ENCODE measurements around the gene INPP5D.

GRCh38 chr2:233105156-233105895 lies 45.2 kb downstream of the INPP5D start:
- TF ChIP-seq CTCF (IDR thresholded peaks at IDR 0.05; ENCODE audit: insufficient read depth, low read length) = no peak
- TF ChIP-seq REST (IDR thresholded peaks at IDR 0.05; ENCODE audit: insufficient replicate concordance, low read depth) = no peak
- no peak for TF ChIP-seq POLR2AphosphoS5 (IDR thresholded peaks at IDR 0.05; ENCODE audit: low read depth)
- TF ChIP-seq GABPA (IDR thresholded peaks at IDR 0.05; ENCODE audit: low read depth) = no peak

All from HL-60 (cell line).